Testis (tissue), 5 donors: ENCODE results near the gene SPRN. TPM values are rescaled to one million over a fixed set of nuclear protein-coding genes. Genes with fewer than 3 reads are reported as not detected.
"Not testable (repeated sequence)": the region's sequence is repeated elsewhere in the genome, so short reads cannot be mapped to it uniquely, and the experiment has no call there.

Source experiments
- DNase-seq: peaks from one replicate; pipeline ENCODE4 v3.0.0-alpha.2; 2019
- H3K27ac ChIP-seq, 2 donors: fragments of 200-600 bp; sonication (generic); one replicate each; pipeline ENCODE4 v1.5.1; 2019
- H3K27me3 ChIP-seq: fragments of 200-600 bp; sonication (generic); one replicate; pipeline ENCODE4 v1.5.1; 2019
- H3K36me3 ChIP-seq: fragments of 200-600 bp; sonication (generic); one replicate; pipeline ENCODE4 v1.5.1; 2017; ENCODE audit warnings: low read depth; ENCODE audit errors: missing control alignments
- H3K4me1 ChIP-seq: fragments of 200-600 bp; sonication (generic); one replicate; pipeline ENCODE4 v1.5.1; 2019
- H3K4me3 ChIP-seq, 2 donors: fragments of 200-600 bp; sonication (generic); one replicate each; pipeline ENCODE4 v1.5.1; 2017 to 2019
- H3K9me3 ChIP-seq: fragments of 200-600 bp; sonication (generic); one replicate; pipeline ENCODE4 v1.5.1; 2017
- CTCF ChIP-seq, 3 experiments: fragments of 450-650 bp in 2 of 3; fragments of 200-600 bp in 1 of 3; sonication (generic) in 1 of 3; IDR thresholded peaks; one replicate each; pipeline ENCODE4 v1.5.1; 2016 to 2019; ENCODE audit warnings: antibody characterized with exemption in 3 of 3, mild to moderate bottlenecking in 2 of 3, moderate library complexity in 1 of 3
- POLR2A ChIP-seq: fragments of 450-650 bp; IDR thresholded peaks from one replicate; pipeline ENCODE4 v1.6.1; 2017; ENCODE audit warnings: antibody characterized with exemption, mild to moderate bottlenecking, moderate library complexity
- WGBS, 2 donors: methylation state at CpG; one replicate each; pipeline ENCODE4 v1.1.5; 2018; 5-methylcytosine and 5-hydroxymethylcytosine counted together
- intact Hi-C: fragments of 100-400 bp; cut with DNase I; formaldehyde crosslinking; loops from one replicate; pipeline ENCODE4 v1.15.1; 2023; ENCODE audit warnings: low total_unique reads
- long read RNA-seq, 2 donors: transcript quantifications; one replicate each; lab custom pipeline, GENCODE V29; 2026
- polyA plus RNA-seq: library from polyadenylated mRNA; stranded (reverse); fragments of 350-450 nt; fragmentation: Illumina TruSeq; extraction: RNeasy Lipid Tissue Mini Kit (QIAGEN cat#74804); gene quantifications from one replicate; pipeline ENCODE4 v1.2.3, GENCODE V29; 2014; ENCODE audit warnings: low read depth, low replicate concordance; ENCODE audit not compliant: insufficient read depth
- total RNA-seq, 2 donors: library from RNA; depleted of rRNA; stranded (reverse); fragments of >200 nt; gene quantifications; one replicate each; pipeline ENCODE4 v1.2.3, GENCODE V29; 2016

SPRN gene
- total RNA-seq (1 to 10 TPM; 1.7 to 1.8 TPM), polyA plus RNA-seq (2.7 TPM)
- long read RNA-seq, donor 1, result 0 reads
- long read RNA-seq, donor 2, result 0 reads

GRCh38 chr10:133424601-133425000, at the start of gene SPRN:
Gene SPRN, minus strand, starts transcription at chr10:133424625. Its CDS starts 944 bp downstream, at chr10:133423681.
- H3K9me3 ChIP-seq, H3K27ac ChIP-seq, H3K4me1 ChIP-seq, H3K36me3 ChIP-seq, DNase-seq, H3K4me3 ChIP-seq, H3K27me3 ChIP-seq: not testable (repeated sequence)
- 21% methylated on average over 14 of the region's 37 CpGs; no CpG with 5 or more reads in 1 of the 2 donors for WGBS, 2 donors
- intact Hi-C loops, result loop anchor here (10.0 kb wide), 1 partner anchor 150 kb away; no protein-coding TSS in a partner anchor

- DNase-seq, result no peak
- intact Hi-C loops, result no loop called here
- H3K27ac ChIP-seq, result no peak overlapping the region
- 88 to 100% methylated on average over 1 to 2 of the region's 2 CpGs for WGBS, 2 donors
- H3K4me3 ChIP-seq, result no peak overlapping the region
- TF ChIP-seq CTCF (IDR thresholded peaks at IDR 0.05) (no peak), POLR2A (no peak)
- H3K27me3 ChIP-seq, result no peaks in the 10 kb centered on the region
- no peaks in the 10 kb centered on the region for H3K4me1 ChIP-seq
- no peaks in the 10 kb centered on the region for H3K36me3 ChIP-seq
- H3K9me3 ChIP-seq, result no peaks in the 10 kb centered on the region
These were observed 49.6 kb upstream of the SPRN start for GRCh38 chr10:133474027-133474426.

- Histone ChIP-seq H3K27me3 (no peaks in the 10 kb centered on the region), H3K4me1 (no peaks in the 10 kb centered on the region), H3K36me3 (no peaks in the 10 kb centered on the region), H3K4me3 (no peak overlapping the region), H3K27ac (no peak overlapping the region), H3K9me3 (no peaks in the 10 kb centered on the region)
- no peak for DNase-seq
- intact Hi-C loops, result no loop called here
- no peak for TF ChIP-seq CTCF (IDR thresholded peaks at IDR 0.05)
- no peak for TF ChIP-seq POLR2A
- WGBS, 2 donors, result 65% methylated on average over 4 of the region's 4 CpGs
These were observed 48.8 kb upstream of the SPRN start for GRCh38 chr10:133473270-133473669.

GRCh38 chr10:133471300-133472109, 47.1 kb upstream of the SPRN start:
- intact Hi-C loops, result no loop called here
- Histone ChIP-seq H3K9me3 (no peaks in the 10 kb centered on the region), H3K27ac (no peak overlapping the region), H3K4me3 (no peak overlapping the region), H3K4me1 (no peaks in the 10 kb centered on the region), H3K27me3 (no peaks in the 10 kb centered on the region), H3K36me3 (no peaks in the 10 kb centered on the region)
- WGBS, 2 donors, result 85 to 92% methylated on average over 7 of the region's 7 CpGs
- no peak for TF ChIP-seq POLR2A
- TF ChIP-seq CTCF (IDR thresholded peaks at IDR 0.05), result no peak
- no peak for DNase-seq

GRCh38 chr10:133469205-133469604, 44.8 kb upstream of the SPRN start:
- H3K27me3 ChIP-seq, DNase-seq, intact Hi-C loops, H3K36me3 ChIP-seq, H3K4me1 ChIP-seq, H3K9me3 ChIP-seq, H3K27ac ChIP-seq, H3K4me3 ChIP-seq: not testable (repeated sequence)
- WGBS, 2 donors, result 86 to 91% methylated on average over 3 of the region's 3 CpGs
